Prostate gland (tissue), 2 donors: Measurements from ENCODE around the gene MYO9A. TPM values are rescaled to one million over a fixed set of nuclear protein-coding genes. Genes with fewer than 3 reads are reported as not detected.

Experiments used
- DNase-seq: peaks from one replicate; pipeline ENCODE4 v3.0.0-alpha.2; 2019; ENCODE audit warnings: low spot score
- H3K27ac ChIP-seq, 2 donors: fragments of 200-600 bp; sonication (generic); 2 replicates each; pipeline ENCODE4 v1.5.1; 2017 to 2019
- H3K27me3 ChIP-seq: fragments of 200-600 bp; sonication (generic); replicated peaks from 2 replicates; pipeline ENCODE4 v1.5.1; 2019; ENCODE audit not compliant: insufficient read depth
- H3K36me3 ChIP-seq, 2 donors: fragments of 200-600 bp; sonication (generic); 1 replicate in 1 of 2; 2 replicates in 1 of 2; pipeline versions ENCODE4 v1.5.1 to v1.8.1; 2017 to 2019
- H3K4me1 ChIP-seq: fragments of 200-600 bp; sonication (generic); replicated peaks from 2 replicates; pipeline ENCODE4 v1.5.1; 2019
- H3K4me3 ChIP-seq, 2 donors: fragments of 200-600 bp; sonication (generic); 2 replicates each; pipeline ENCODE4 v1.5.1; 2017 to 2019
- H3K9me3 ChIP-seq: fragments of 200-600 bp; sonication (generic); 2 replicates; pipeline ENCODE4 v1.5.1; 2017
- CTCF ChIP-seq, 4 experiments: fragments of 200-600 bp in 2 of 4; fragments of 450-650 bp in 2 of 4; sonication (generic) in 2 of 4; IDR thresholded peaks; 1 replicate in 3 of 4; 2 replicates in 1 of 4; pipeline ENCODE4 v1.5.1; 2016 to 2019; ENCODE audit warnings: antibody characterized with exemption in 4 of 4, mild to moderate bottlenecking in 2 of 4, moderate library complexity in 2 of 4
- POLR2A ChIP-seq: fragments of 450-650 bp; IDR thresholded peaks from one replicate; pipeline ENCODE4 v1.6.1; 2016; ENCODE audit warnings: antibody characterized with exemption, mild to moderate bottlenecking
- POLR2AphosphoS5 ChIP-seq: sonication (generic); formaldehyde crosslinking; IDR thresholded peaks from one replicate; pipeline ENCODE4 v1.6.1; 2017; ENCODE audit warnings: antibody characterized with exemption
- WGBS: methylation state at CpG from one replicate; pipeline ENCODE4 v1.1.5; 2018; 5-methylcytosine and 5-hydroxymethylcytosine counted together
- intact Hi-C: fragments of 100-400 bp; cut with DNase I; formaldehyde crosslinking; loops from one replicate; pipeline ENCODE4 v1.14.2; 2022
- total RNA-seq, 2 donors: library from RNA; depleted of rRNA; stranded (reverse); fragments of >200 nt; gene quantifications; one replicate each; pipeline ENCODE4 v1.1.0, GENCODE V29; 2016

Gene MYO9A
- total RNA-seq, 2 donors from 2014 or later: 29.4 to 252 TPM

GRCh38 chr15:71974211-71974610, 143.7 kb downstream of the MYO9A start:
- Histone ChIP-seq H3K27ac (no peak overlapping the region), H3K9me3 (no peaks in the 10 kb centered on the region), H3K36me3 (no peaks in the 10 kb centered on the region), H3K4me3 (no peak overlapping the region), H3K27me3 (no peaks in the 10 kb centered on the region), H3K4me1 (no peaks in the 10 kb centered on the region)
- 91% methylated on average over 3 of the region's 3 CpGs for WGBS
- DNase-seq: no peak
- TF ChIP-seq POLR2AphosphoS5 (no peak), CTCF (IDR thresholded peaks at IDR 0.05) (no peak), POLR2A (no peak)
- intact Hi-C loops: no loop called here

GRCh38 chr15:71973366-71973765, 144.6 kb downstream of the MYO9A start:
- Histone ChIP-seq H3K9me3 (no peaks in the 10 kb centered on the region), H3K27ac (no peak overlapping the region), H3K27me3 (no peaks in the 10 kb centered on the region), H3K4me1 (no peaks in the 10 kb centered on the region), H3K4me3 (no peak overlapping the region), H3K36me3 (no peaks in the 10 kb centered on the region)
- intact Hi-C loops: no loop called here
- TF ChIP-seq CTCF (IDR thresholded peaks at IDR 0.05) (no peak), POLR2AphosphoS5 (no peak), POLR2A (no peak)
- 95% methylated on average over 5 of the region's 5 CpGs for WGBS
- DNase-seq: no peak

- no peaks in the 10 kb centered on the region for H3K36me3 ChIP-seq
- H3K27me3 ChIP-seq: no peaks in the 10 kb centered on the region
- TF ChIP-seq POLR2A (no peak), CTCF (IDR thresholded peaks at IDR 0.05) (no peak), POLR2AphosphoS5 (no peak)
- WGBS: 74% methylated on average over 2 of the region's 2 CpGs
- no peak overlapping the region for H3K4me3 ChIP-seq
- intact Hi-C loops: no loop called here
- no peaks in the 10 kb centered on the region for H3K4me1 ChIP-seq
- no peak for DNase-seq
- no peaks in the 10 kb centered on the region for H3K9me3 ChIP-seq
- no peak overlapping the region for H3K27ac ChIP-seq
Observed at GRCh38 chr15:71971905-71972304, 146.0 kb downstream of the MYO9A start.

- no peaks in the 10 kb centered on the region for H3K9me3 ChIP-seq
- no peak for DNase-seq
- no peak overlapping the region for H3K27ac ChIP-seq
- TF ChIP-seq POLR2A: no peak
- no peak for TF ChIP-seq CTCF (IDR thresholded peaks at IDR 0.05)
- TF ChIP-seq POLR2AphosphoS5: no peak
- no peak overlapping the region for H3K4me3 ChIP-seq
- H3K27me3 ChIP-seq: no peaks in the 10 kb centered on the region
- no peaks in the 10 kb centered on the region for H3K36me3 ChIP-seq
- H3K4me1 ChIP-seq: no peaks in the 10 kb centered on the region
- intact Hi-C loops: no loop called here
- WGBS: 96% methylated on average over 1 of the region's 1 CpG
Observed at GRCh38 chr15:71970435-71970834, 147.5 kb downstream of the MYO9A start.

GRCh38 chr15:71962537-71962936, 155.4 kb downstream of the MYO9A start:
- no peaks in the 10 kb centered on the region for H3K4me1 ChIP-seq
- WGBS: 79% methylated on average over 1 of the region's 1 CpG
- intact Hi-C loops: no loop called here
- no peak overlapping the region for H3K4me3 ChIP-seq
- no peak for DNase-seq
- H3K9me3 ChIP-seq: no peaks in the 10 kb centered on the region
- no peak overlapping the region for H3K27ac ChIP-seq
- H3K36me3 ChIP-seq: no peaks in the 10 kb centered on the region
- TF ChIP-seq POLR2A (no peak), POLR2AphosphoS5 (no peak), CTCF (IDR thresholded peaks at IDR 0.05) (no peak)
- no peaks in the 10 kb centered on the region for H3K27me3 ChIP-seq
